OCI-LY3 (cell line): ENCODE data around the gene TCF12.

ENCODE experiments used
- EZH2phosphoT487 ChIP-seq: fragments of 200-600 bp; shearing (Covaris generic); IDR thresholded peaks from 2 replicates; pipeline ENCODE4 v1.6.1; 2018; ENCODE audit warnings: antibody characterized with exemption, mixed run types, low read depth
- TF ChIP-seq, protein P1 (sequence below): fragments of 200-600, 300-600 bp; sonication (generic); IDR thresholded peaks from 2 replicates; pipeline ENCODE4 v1.5.1; 2014; ENCODE audit warnings: antibody characterized with exemption, low read length, low read depth

DNA sequence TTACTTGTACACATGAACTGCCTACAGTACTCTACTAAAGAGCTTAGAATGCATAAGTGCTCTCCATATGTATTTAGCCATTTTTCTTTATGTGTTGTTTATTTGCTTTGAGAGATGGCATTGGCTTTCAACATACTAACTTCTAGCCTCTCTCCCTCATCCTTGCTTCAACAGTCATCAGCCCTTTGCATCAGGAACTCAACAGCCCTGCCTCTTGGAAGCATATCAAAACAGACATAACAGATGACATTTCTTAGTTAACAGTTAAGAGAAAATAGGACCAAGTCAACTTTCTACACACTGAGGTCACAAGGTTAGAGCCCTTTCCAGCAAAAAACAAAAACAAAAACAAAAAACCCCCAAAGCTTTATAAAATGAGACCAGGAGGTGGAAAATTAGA lies 145.6 kb downstream of the TCF12 start:
- no peak for TF ChIP-seq EZH2phosphoT487
- TF ChIP-seq, protein P1, sequence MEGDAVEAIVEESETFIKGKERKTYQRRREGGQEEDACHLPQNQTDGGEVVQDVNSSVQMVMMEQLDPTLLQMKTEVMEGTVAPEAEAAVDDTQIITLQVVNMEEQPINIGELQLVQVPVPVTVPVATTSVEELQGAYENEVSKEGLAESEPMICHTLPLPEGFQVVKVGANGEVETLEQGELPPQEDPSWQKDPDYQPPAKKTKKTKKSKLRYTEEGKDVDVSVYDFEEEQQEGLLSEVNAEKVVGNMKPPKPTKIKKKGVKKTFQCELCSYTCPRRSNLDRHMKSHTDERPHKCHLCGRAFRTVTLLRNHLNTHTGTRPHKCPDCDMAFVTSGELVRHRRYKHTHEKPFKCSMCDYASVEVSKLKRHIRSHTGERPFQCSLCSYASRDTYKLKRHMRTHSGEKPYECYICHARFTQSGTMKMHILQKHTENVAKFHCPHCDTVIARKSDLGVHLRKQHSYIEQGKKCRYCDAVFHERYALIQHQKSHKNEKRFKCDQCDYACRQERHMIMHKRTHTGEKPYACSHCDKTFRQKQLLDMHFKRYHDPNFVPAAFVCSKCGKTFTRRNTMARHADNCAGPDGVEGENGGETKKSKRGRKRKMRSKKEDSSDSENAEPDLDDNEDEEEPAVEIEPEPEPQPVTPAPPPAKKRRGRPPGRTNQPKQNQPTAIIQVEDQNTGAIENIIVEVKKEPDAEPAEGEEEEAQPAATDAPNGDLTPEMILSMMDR = no peak
